Measurements from ENCODE around the gene GAB1. TPM values are rescaled to one million over a fixed set of nuclear protein-coding genes. Genes with fewer than 3 reads are reported as not detected.

The GAB1 gene
- total and polyA plus RNA-seq, 2 of the 8 experiments (the other 6 are each of a cell fraction or from before 2014, with no cell fraction given), result 6.8 to 21.3 TPM

DNA sequence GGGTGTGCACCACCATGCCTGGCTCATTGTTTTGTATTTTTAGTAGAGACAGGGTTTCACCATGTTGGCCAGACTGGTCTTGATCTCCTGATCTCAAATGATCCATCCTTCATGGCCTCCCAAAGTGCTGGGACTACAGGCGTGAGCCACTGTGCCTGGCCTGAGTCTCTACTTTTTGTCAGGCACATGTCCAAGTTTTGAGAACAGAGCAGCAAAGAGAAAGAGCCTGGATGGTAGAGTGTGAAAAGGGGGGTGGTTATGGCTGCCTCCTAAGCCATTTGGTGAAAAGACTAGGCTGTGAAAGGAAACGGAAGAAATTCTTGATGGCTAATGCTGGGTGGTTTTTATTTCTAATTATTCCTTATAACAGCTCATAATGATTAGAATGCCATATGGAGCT is 63.4 kb downstream of the GAB1 start:
- no peak for TF ChIP-seq RBBP5 (IDR thresholded peaks at IDR 0.05; ENCODE audit: borderline replicate concordance, low read depth, low read length)
- WGBS, 2 experiments (ENCODE audit: extremely low coverage in 1 of 2, insufficient coverage in 1 of 2, insufficient read length in 1 of 2, insufficient replicate concordance in 2 of 2, low coverage in 1 of 2, low lambda C conversion rate in 2 of 2, missing lambda C conversion rate in 1 of 2), result 79% methylated on average over 2 of the region's 2 CpGs; no CpG with 5 or more reads in 1 of the 2 experiments
- Histone ChIP-seq H3K79me1 (ENCODE audit: low read depth, low read length) (no peaks in the 10 kb centered on the region; the same call in 1 of the 2 replicates), H3K56ac (replicated peaks; ENCODE audit: insufficient read length, low read depth, low read length) (no peak overlapping the region), H2BK20ac (ENCODE audit: low read length) (no peak overlapping the region), H3K4me1 (replicated peaks in 1 of 4; ENCODE audit: control insufficient read depth in 3 of 4, insufficient read depth in 4 of 4, low read length in 3 of 4) (peaks cover 0 to 4% (median 0%) of the 10 kb centered on the region in 4 experiments; a peak in 1 of 7 replicates), H3K4me2 (ENCODE audit: insufficient read depth in 1 of 2, low read depth in 2 of 2, low read length in 2 of 2) (no peak overlapping the region), H4K5ac (ENCODE audit: insufficient read length, low read depth, low read length) (no peak overlapping the region), H2BK5ac (ENCODE audit: low read depth, low read length) (no peak overlapping the region), H3K4ac (replicated peaks; ENCODE audit: insufficient read length, low read depth, low read length) (no peak overlapping the region), H4K8ac (ENCODE audit: extremely low read depth, insufficient read depth, low read length) (no peak overlapping the region), H3K23ac (ENCODE audit: insufficient read length) (no peak overlapping the region), H3K9ac (replicated peaks in 1 of 4; ENCODE audit: extremely low read depth in 1 of 4, low read depth in 3 of 4, low read length in 3 of 4) (no peak overlapping the region), H4K20me1 (replicated peaks in 1 of 2; ENCODE audit: control insufficient read depth in 1 of 2, insufficient read depth in 2 of 2, low read length in 2 of 2) (no peaks in the 10 kb centered on the region), H3K4me3 (ENCODE audit: extremely low read depth in 1 of 4, insufficient read depth in 2 of 4, low read depth in 3 of 4, low read length in 4 of 4) (no peak overlapping the region), H3K27ac (ENCODE audit: low read depth, low read length) (no peak overlapping the region), H2BK120ac (replicated peaks; ENCODE audit: low read depth, low read length) (no peak overlapping the region), H3K23me2 (ENCODE audit: low read depth, low read length) (no peaks in the 10 kb centered on the region), H3K36me3 (ENCODE audit: control insufficient read depth in 2 of 4, insufficient read depth in 4 of 4, low read length in 3 of 4) (no peaks in the 10 kb centered on the region), H3K79me2 (ENCODE audit: control insufficient read depth in 1 of 2, insufficient read depth in 2 of 2, low read length in 2 of 2) (peaks cover 0 to 2% of the 10 kb centered on the region in 2 experiments; a peak in 1 of 4 replicates), H3K14ac (ENCODE audit: insufficient read length) (no peak overlapping the region), H3K27me3 (replicated peaks in 1 of 4; ENCODE audit: control insufficient read depth in 3 of 4, extremely low read depth in 1 of 4, insufficient read depth in 3 of 4, low read length in 3 of 4) (peaks cover 0 to 1% (median 0%) of the 10 kb centered on the region in 4 experiments; a peak in 1 of 7 replicates), H3K9me3 (ENCODE audit: insufficient read depth in 2 of 2, low read depth in 1 of 2, low read length in 1 of 2) (no peaks in the 10 kb centered on the region), H4K91ac (replicated peaks; ENCODE audit: insufficient read length, low read length) (no peak overlapping the region), H3K18ac (ENCODE audit: extremely low read depth, low read length) (no peak overlapping the region), H2BK12ac (ENCODE audit: low read depth, low read length) (no peak overlapping the region), H2BK15ac (ENCODE audit: low read length) (no peak overlapping the region), H2AK5ac (ENCODE audit: low read depth, low read length) (no peak overlapping the region), H2AFZ (ENCODE audit: low read length) (no peak overlapping the region)
- CTCF ChIA-PET (ENCODE audit: partially characterized antibody), result interaction anchor here (0.6 to 1.2 kb wide), 7 partner anchors 9 to 83 kb away, joined by 3 to 6 read pairs (median 3); partner anchors contain the start of gene GAB1
- DNase-seq (ENCODE audit: low read depth in 1 of 2, low spot score in 2 of 2) (no peak), FAIRE-seq (no peak)
- POLR2A ChIA-PET (ENCODE audit: partially characterized antibody), result interaction anchor here (0.7 kb wide), 1 partner anchor 87 kb away, joined by 3 read pairs; no protein-coding TSS in a partner anchor
